Stimulated activated CD8-positive, alpha-beta memory T cell treated with anti-CD3 and anti-CD28 coated beads, Interleukin-7, amount 100 ng/mL, for 1 hour (primary cell): ENCODE results near the gene DDX5.
A peak's percentile ranks its signal among the peaks of the same experiment; 100 is the strongest.

Experiments used
- DNase-seq, 2 donors: peaks; one replicate each; pipeline ENCODE4 v3.0.0-alpha.2; 2020; ENCODE audit warnings: low read depth in 2 of 2

DDX5 gene

GRCh38 chr17:64506201-64506575 lies at the start of gene DDX5:
DDX5 (minus strand) TSS chr17:64506289; CDS start chr17:64506119, 170 bp downstream.
- peak; percentile 95 for DNase-seq

- DNase-seq = no peak
These were observed 49.2 kb upstream of the DDX5 start for GRCh38 chr17:64555281-64555680.

- no peak for DNase-seq
These were observed 48.0 kb upstream of the DDX5 start for GRCh38 chr17:64554028-64554637.

- DNase-seq = no peak
These were observed 45.4 kb upstream of the DDX5 start for GRCh38 chr17:64551461-64551860.

- DNase-seq = no peak
These were observed 41.2 kb upstream of the DDX5 start for GRCh38 chr17:64547319-64547718.

GRCh38 chr17:64546716-64547115 lies 40.6 kb upstream of the DDX5 start:
- DNase-seq = no peak

GRCh38 chr17:64544742-64545141 lies 38.7 kb upstream of the DDX5 start:
- no peak for DNase-seq

GRCh38 chr17:64540118-64540776 lies 34.2 kb upstream of the DDX5 start:
- DNase-seq = no peak

GRCh38 chr17:64538508-64539130 lies 32.5 kb upstream of the DDX5 start:
- DNase-seq = no peak

GRCh38 chr17:64537488-64537887 lies 31.4 kb upstream of the DDX5 start:
- DNase-seq = no peak

GRCh38 chr17:64536913-64537312 lies 30.8 kb upstream of the DDX5 start:
- DNase-seq = no peak

- DNase-seq = no peak
These were observed 29.3 kb upstream of the DDX5 start for GRCh38 chr17:64535357-64535756.

GRCh38 chr17:64534187-64534586 lies 28.1 kb upstream of the DDX5 start:
- no peak for DNase-seq

GRCh38 chr17:64533784-64534183 lies 27.7 kb upstream of the DDX5 start:
- DNase-seq = no peak

- DNase-seq = no peak
These were observed 26.3 kb upstream of the DDX5 start for GRCh38 chr17:64532409-64532808.

GRCh38 chr17:64531955-64532371 lies 25.9 kb upstream of the DDX5 start:
- DNase-seq = no peak

- no peak for DNase-seq
These were observed 23.1 kb upstream of the DDX5 start for GRCh38 chr17:64529221-64529620.

GRCh38 chr17:64527914-64528313 lies 21.8 kb upstream of the DDX5 start:
- no peak for DNase-seq

GRCh38 chr17:64520359-64520758 lies 14.3 kb upstream of the DDX5 start:
- DNase-seq = no peak

- DNase-seq = no peak
These were observed 13.5 kb upstream of the DDX5 start for GRCh38 chr17:64519601-64520000.

GRCh38 chr17:64515829-64516228 lies 9.7 kb upstream of the DDX5 start:
- DNase-seq = no peak

- no peak for DNase-seq
These were observed 9.3 kb upstream of the DDX5 start for GRCh38 chr17:64515419-64515818.

GRCh38 chr17:64509179-64509578 lies 3.1 kb upstream of the DDX5 start:
- DNase-seq = no peak
